Ishikawa (cell line): Measurements from ENCODE around the gene TSC22D1.

ENCODE experiments used
- CEBPB ChIP-seq: IDR thresholded peaks from 2 replicates; pipeline ENCODE4 v1.6.1; 2012
- CREB1 ChIP-seq: IDR thresholded peaks from 2 replicates; pipeline ENCODE4 v1.6.1; 2012; ENCODE audit warnings: low read depth
- EGR1 ChIP-seq: IDR thresholded peaks from 2 replicates; pipeline ENCODE4 v1.6.1; 2012
- EP300 ChIP-seq: IDR thresholded peaks from 2 replicates; pipeline ENCODE4 v1.6.1; 2012; ENCODE audit warnings: borderline replicate concordance
- FOXM1 ChIP-seq: IDR thresholded peaks from 2 replicates; pipeline ENCODE4 v1.6.1; 2012; ENCODE audit warnings: low read depth, borderline replicate concordance
- MAX ChIP-seq: IDR thresholded peaks from 2 replicates; pipeline ENCODE4 v1.6.1; 2012
- NFIC ChIP-seq: IDR thresholded peaks from 2 replicates; pipeline ENCODE4 v1.6.1; 2012
- RAD21 ChIP-seq: IDR thresholded peaks from 2 replicates; pipeline ENCODE4 v1.6.1; 2012; ENCODE audit warnings: low read depth
- REST ChIP-seq: IDR thresholded peaks from 2 replicates; pipeline ENCODE4 v1.6.1; 2012; ENCODE audit warnings: low read depth, mild to moderate bottlenecking
- TAF1 ChIP-seq: IDR thresholded peaks from 2 replicates; pipeline ENCODE4 v1.6.1; 2012; ENCODE audit warnings: low read depth, mild to moderate bottlenecking
- TCF12 ChIP-seq: IDR thresholded peaks from 2 replicates; pipeline ENCODE4 v1.6.1; 2012; ENCODE audit warnings: low read depth
- TEAD4 ChIP-seq: IDR thresholded peaks from 2 replicates; pipeline ENCODE4 v1.6.1; 2012
- YY1 ChIP-seq: IDR thresholded peaks from 2 replicates; pipeline ENCODE4 v1.6.1; 2012; ENCODE audit warnings: low read depth
- ZBTB7A ChIP-seq: IDR thresholded peaks from 2 replicates; pipeline ENCODE4 v1.6.1; 2012; ENCODE audit warnings: low read depth
- TF ChIP-seq, protein P1 (sequence below): IDR thresholded peaks from 2 replicates; pipeline ENCODE4 v1.6.1; 2012

Gene TSC22D1

DNA sequence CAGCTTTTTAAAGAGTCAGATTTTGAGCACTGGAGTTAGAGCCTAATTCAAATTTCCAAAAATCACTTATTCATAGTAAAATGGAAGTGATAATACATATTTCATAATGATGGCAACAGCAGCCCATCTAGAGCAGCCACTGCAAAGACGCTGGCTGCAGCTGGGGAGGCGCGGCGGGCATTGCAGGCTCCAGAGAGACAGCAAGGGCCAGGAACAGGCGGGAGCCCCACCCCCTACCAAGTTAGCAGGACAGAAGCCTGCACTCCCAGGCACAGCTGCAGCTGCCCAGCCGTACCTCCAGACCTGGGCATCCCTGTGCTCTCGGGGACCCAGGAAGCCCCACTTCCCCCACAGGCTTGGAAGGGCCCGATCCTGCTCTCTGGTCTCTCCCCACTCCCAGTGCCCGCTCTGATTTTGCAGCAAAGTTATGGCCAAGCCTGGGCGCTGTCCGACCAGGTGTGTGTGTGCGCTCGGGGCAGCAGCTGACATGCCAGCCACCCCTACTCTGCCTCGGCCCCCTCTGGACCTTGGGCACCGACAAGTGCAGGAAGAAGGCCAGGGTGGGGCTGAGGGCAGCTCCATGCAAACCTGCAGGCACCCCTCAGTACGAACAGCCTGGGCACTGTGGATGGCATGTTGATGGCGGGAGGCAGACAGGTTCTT, 117.7 kb downstream of the TSC22D1 start:
- TF ChIP-seq EP300 (no peak), REST (no peak), FOXM1 (no peak), CEBPB (no peak), NFIC (no peak), ZBTB7A (no peak), RAD21 (no peak), TAF1 (no peak), CREB1 (no peak)

DNA sequence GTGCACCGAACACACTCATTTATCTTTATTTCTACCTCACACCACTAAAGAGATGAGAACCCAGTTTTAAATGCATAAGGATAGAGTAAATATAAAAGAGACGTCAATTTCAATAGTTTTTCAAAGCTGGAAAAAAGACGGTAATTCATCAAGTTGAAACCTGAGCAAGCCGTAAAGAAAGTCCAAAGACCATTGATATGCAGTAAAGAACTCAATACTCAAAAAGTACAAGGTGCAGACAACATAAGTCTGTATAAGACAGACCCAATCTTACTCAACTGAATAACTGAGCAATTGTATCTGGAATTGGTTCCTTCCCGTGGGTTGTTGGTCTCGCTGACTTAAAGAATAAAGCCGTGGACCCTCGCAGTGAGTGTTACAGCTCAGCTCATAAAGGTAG, 120.4 kb downstream of the TSC22D1 start:
- no peak for TF ChIP-seq TEAD4
- TF ChIP-seq MAX = no peak
- TF ChIP-seq CREB1 = no peak
- TF ChIP-seq ZBTB7A = no peak
- TF ChIP-seq, protein P1, sequence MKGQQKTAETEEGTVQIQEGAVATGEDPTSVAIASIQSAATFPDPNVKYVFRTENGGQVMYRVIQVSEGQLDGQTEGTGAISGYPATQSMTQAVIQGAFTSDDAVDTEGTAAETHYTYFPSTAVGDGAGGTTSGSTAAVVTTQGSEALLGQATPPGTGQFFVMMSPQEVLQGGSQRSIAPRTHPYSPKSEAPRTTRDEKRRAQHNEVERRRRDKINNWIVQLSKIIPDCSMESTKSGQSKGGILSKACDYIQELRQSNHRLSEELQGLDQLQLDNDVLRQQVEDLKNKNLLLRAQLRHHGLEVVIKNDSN = no peak
- TF ChIP-seq TCF12 = no peak
- TF ChIP-seq TAF1 = no peak
- no peak for TF ChIP-seq EGR1
- no peak for TF ChIP-seq NFIC
- TF ChIP-seq FOXM1 = no peak
- no peak for TF ChIP-seq RAD21
- no peak for TF ChIP-seq EP300
- TF ChIP-seq REST = no peak
- no peak for TF ChIP-seq YY1
- TF ChIP-seq CEBPB = no peak

DNA sequence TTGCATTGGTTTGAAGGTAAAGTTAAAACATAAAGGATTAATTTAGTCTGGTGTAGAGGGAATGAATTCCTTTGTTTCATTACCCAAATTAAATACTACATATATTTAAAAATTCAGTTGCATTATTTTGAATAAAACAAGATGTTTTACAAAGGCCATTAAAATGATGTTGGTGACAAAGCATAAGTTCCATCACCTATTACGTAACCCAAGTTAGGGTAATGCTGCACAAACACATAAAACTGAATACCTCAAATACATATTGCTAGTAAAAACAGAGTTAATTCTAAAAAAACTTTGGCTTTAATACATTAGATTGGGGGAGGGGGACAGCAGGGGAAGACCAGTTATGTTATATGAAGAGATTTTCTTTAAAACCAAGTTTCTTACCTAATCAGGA, 122.2 kb downstream of the TSC22D1 start:
- TF ChIP-seq CEBPB (no peak), YY1 (no peak), TEAD4 (no peak), FOXM1 (no peak), NFIC (no peak), MAX (no peak), TAF1 (no peak), TCF12 (no peak), EGR1 (no peak), EP300 (no peak), REST (no peak)
- TF ChIP-seq, protein P1 = no peak

GRCh38 chr13:44453069-44453468, 123.1 kb downstream of the TSC22D1 start:
- no peak for TF ChIP-seq YY1
- TF ChIP-seq CEBPB = no peak
- TF ChIP-seq, protein P1 = no peak
- no peak for TF ChIP-seq TCF12
- TF ChIP-seq TAF1 = no peak
- no peak for TF ChIP-seq FOXM1
- no peak for TF ChIP-seq TEAD4
